K562 (cell line): ENCODE results near the gene RARG. TPM values are rescaled to one million over a fixed set of nuclear protein-coding genes. Genes with fewer than 3 reads are reported as not detected.

Source experiments
- ARHGAP35 ChIP-seq: fragments of 450-650 bp; IDR thresholded peaks from 2 replicates; pipeline ENCODE4 v1.6.1; 2018; ENCODE audit not compliant: partially characterized antibody
- ARID3A ChIP-seq: IDR thresholded peaks from 2 replicates; pipeline ENCODE4 v1.6.1; 2012; ENCODE audit warnings: low read depth, low read length, improper control_type of control experiment, borderline replicate concordance
- CBFB ChIP-seq: sonication (generic); formaldehyde crosslinking; IDR thresholded peaks from 2 replicates; pipeline ENCODE4 v1.4.0; 2020; ENCODE audit warnings: mild to moderate bottlenecking, missing genetic modification reagents
- FOXK2 ChIP-seq, 2 experiments: fragments of 450-650 bp; IDR thresholded peaks in 1 of 2; conservative IDR thresholded peaks in 1 of 2; 2 replicates each; pipeline ENCODE4 v1.6.1; 2016; ENCODE audit warnings: low read depth in 2 of 2, mild to moderate bottlenecking in 1 of 2
- HMG20B ChIP-seq: fragments of 250-450 bp; sonication (Bioruptor Pico); IDR thresholded peaks from 2 replicates; pipeline ENCODE4 v1.5.0; 2021; ENCODE audit warnings: mild to moderate bottlenecking
- IRF1 ChIP-seq: sonication (generic); formaldehyde crosslinking; IDR thresholded peaks from 2 replicates; pipeline ENCODE4 v1.8.0; 2022; ENCODE audit warnings: missing genetic modification reagents, mild to moderate bottlenecking, borderline replicate concordance
- NONO ChIP-seq, 2 experiments: fragments of 200-400 bp in 1 of 2; fragments of 450-650 bp in 1 of 2; formaldehyde crosslinking in 1 of 2; IDR thresholded peaks; 2 replicates each; pipeline ENCODE4 v1.6.1; 2017; ENCODE audit warnings: low read depth in 2 of 2, mild to moderate bottlenecking in 2 of 2, moderate library complexity in 2 of 2, low read length in 1 of 2
- PCBP2 ChIP-seq: fragments of 200-400 bp; formaldehyde crosslinking; IDR thresholded peaks from 2 replicates; pipeline ENCODE4 v1.6.1; 2018; ENCODE audit warnings: low read length, low read depth, mild to moderate bottlenecking, moderate library complexity; ENCODE audit not compliant: poor library complexity, severe bottlenecking
- PYGO2 ChIP-seq: fragments of 450-650 bp; IDR thresholded peaks from 2 replicates; pipeline ENCODE4 v1.6.1; 2016; ENCODE audit warnings: mild to moderate bottlenecking, missing genetic modification characterization, moderate library complexity, missing compliant biosample characterization
- RBBP5 ChIP-seq: fragments of 200-600 bp; sonication (generic); IDR thresholded peaks from 2 replicates; pipeline ENCODE4 v1.6.1; 2012; ENCODE audit warnings: borderline replicate concordance, mild to moderate bottlenecking, low read length, control low read depth, inconsistent platforms; ENCODE audit not compliant: insufficient read depth, poor library complexity, severe bottlenecking
- ZKSCAN8 ChIP-seq: fragments of 200-800 bp; sonication (Bioruptor generic); IDR thresholded peaks from 2 replicates; pipeline ENCODE4 v1.6.1; 2016; ENCODE audit warnings: missing genetic modification characterization, missing compliant biosample characterization
- ZNF143 ChIP-seq: sonication (generic); formaldehyde crosslinking; IDR thresholded peaks from 2 replicates; pipeline ENCODE4 v1.9.0; 2022; ENCODE audit warnings: mild to moderate bottlenecking, missing genetic modification reagents
- ZNF311 ChIP-seq: fragments of 250-450 bp; sonication (Bioruptor Pico); IDR thresholded peaks from 2 replicates; pipeline ENCODE4 v1.4.0; 2020; ENCODE audit warnings: mild to moderate bottlenecking, moderate library complexity
- polyA plus RNA-seq, 8 experiments: library from polyadenylated mRNA; depleted of rRNA in 4 of 8; stranded (reverse) in 5 of 8; unstranded in 3 of 8; fragments of >200 nt; fragmentation: Nextera tagmentation in 2 of 8; fragmentation: Illumina TruSeq in 1 of 8; extraction: Ambion mirVana in 2 of 8; extraction: Trizol in 1 of 8; gene quantifications; 2 replicates each; pipeline versions ENCODE4 v1.2.1 to v1.2.3, GENCODE V29; 2011 to 2014; ENCODE audit warnings: inconsistent platforms in 1 of 8, missing spikeins in 1 of 8
- total RNA-seq, 7 experiments: library from RNA; depleted of rRNA in 6 of 7; stranded (reverse); fragments of >200 nt in 6 of 7; fragmentation: Illumina TruSeq in 2 of 7; extraction: Trizol in 2 of 7; gene quantifications; 2 replicates each; pipeline versions ENCODE4 v1.2.1 to v1.2.3, GENCODE V29; 2011 to 2021; ENCODE audit warnings: low replicate concordance in 1 of 7
- TF ChIP-seq, protein P1 (sequence below): sonication (generic); formaldehyde crosslinking; IDR thresholded peaks from 2 replicates; pipeline ENCODE4 v1.8.0; 2022; ENCODE audit warnings: mild to moderate bottlenecking, missing genetic modification reagents

RARG gene
- total and polyA plus RNA-seq, 9 of the 15 experiments (the other 6 are each of a cell fraction or from before 2014, with no cell fraction given): 0.18 to 7.6 (median 3.8) TPM

DNA sequence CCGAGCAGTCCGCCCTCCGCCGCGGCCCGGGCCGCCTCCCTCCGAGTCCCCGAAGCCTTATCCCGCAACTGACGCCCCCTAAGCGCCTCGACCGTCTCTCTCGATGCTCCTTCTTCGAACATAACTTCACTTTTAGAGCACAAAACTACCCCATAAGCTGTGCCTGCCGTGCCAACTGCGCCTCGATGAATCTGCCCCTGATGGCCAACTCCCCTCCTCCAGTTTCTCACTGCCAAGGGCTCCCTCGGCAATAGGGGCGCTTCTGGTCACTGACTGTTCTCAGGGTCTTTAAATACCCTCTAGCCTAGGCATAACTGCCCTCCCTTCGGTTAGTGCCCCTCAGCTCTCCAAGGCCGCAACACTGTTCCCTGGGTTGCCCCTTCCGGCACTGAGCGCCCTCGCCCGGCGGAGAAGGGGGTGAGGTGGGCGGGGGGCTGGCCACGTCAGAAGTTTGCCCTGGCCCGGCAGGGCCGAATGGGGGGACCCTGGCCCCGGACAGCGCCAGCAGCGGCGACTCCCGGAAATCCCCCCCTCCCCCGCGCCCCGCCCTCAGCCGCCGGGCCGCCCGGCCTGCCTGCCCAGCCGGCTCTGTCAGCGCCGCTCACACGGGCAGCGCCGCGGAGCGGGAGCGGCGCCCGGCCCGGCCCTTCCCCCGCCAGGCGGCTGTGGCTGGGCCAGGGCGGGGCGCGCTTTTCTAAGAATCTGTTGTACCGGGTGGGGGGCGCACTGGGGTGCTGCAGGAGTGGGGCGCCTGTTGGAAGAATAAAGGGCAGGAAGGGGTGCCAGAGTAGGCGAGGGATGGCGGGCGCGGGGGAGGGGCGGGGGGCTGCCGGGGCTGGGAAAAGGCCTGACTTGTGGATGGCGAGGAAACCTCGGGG, 10.6 kb downstream of the RARG start (continued):
- TF ChIP-seq HMG20B (CRISPR knock-in tag) (no peak), ARHGAP35 (no peak), PYGO2 (no peak), FOXK2 (conservative IDR thresholded peaks at IDR 0.05 in 1 of 2, IDR thresholded peaks at IDR 0.05 in 1 of 2; ENCODE audit: low read depth in 2 of 2) (no peak), ZNF143 (CRISPR knock-in tag) (no peak), ARID3A (no peak), ZKSCAN8 (CRISPR knock-in tag) (no peak), IRF1 (CRISPR knock-in tag) (no peak), CBFB (CRISPR knock-in tag) (no peak), NONO (IDR thresholded peaks at IDR 0.05; ENCODE audit: low read depth in 2 of 2, low read length in 1 of 2) (peak in 1 of 2 experiments; percentile 61; a peak in 1 of 4 replicates), ZNF311 (CRISPR knock-in tag) (0 out of 2 replicates have a peak, but pooled peaks have one; percentile 31), PCBP2 (no peak), RBBP5 (no peak)
- TF ChIP-seq, protein P1, sequence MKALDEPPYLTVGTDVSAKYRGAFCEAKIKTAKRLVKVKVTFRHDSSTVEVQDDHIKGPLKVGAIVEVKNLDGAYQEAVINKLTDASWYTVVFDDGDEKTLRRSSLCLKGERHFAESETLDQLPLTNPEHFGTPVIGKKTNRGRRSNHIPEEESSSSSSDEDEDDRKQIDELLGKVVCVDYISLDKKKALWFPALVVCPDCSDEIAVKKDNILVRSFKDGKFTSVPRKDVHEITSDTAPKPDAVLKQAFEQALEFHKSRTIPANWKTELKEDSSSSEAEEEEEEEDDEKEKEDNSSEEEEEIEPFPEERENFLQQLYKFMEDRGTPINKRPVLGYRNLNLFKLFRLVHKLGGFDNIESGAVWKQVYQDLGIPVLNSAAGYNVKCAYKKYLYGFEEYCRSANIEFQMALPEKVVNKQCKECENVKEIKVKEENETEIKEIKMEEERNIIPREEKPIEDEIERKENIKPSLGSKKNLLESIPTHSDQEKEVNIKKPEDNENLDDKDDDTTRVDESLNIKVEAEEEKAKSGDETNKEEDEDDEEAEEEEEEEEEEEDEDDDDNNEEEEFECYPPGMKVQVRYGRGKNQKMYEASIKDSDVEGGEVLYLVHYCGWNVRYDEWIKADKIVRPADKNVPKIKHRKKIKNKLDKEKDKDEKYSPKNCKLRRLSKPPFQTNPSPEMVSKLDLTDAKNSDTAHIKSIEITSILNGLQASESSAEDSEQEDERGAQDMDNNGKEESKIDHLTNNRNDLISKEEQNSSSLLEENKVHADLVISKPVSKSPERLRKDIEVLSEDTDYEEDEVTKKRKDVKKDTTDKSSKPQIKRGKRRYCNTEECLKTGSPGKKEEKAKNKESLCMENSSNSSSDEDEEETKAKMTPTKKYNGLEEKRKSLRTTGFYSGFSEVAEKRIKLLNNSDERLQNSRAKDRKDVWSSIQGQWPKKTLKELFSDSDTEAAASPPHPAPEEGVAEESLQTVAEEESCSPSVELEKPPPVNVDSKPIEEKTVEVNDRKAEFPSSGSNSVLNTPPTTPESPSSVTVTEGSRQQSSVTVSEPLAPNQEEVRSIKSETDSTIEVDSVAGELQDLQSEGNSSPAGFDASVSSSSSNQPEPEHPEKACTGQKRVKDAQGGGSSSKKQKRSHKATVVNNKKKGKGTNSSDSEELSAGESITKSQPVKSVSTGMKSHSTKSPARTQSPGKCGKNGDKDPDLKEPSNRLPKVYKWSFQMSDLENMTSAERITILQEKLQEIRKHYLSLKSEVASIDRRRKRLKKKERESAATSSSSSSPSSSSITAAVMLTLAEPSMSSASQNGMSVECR (CRISPR knock-in tag): peak; percentile 37; the same call in 1 of the 2 replicates
